ENCODE data around the gene WDR18.

WDR18 gene

GRCh38 chr19:944663-945241 lies 39.4 kb upstream of the WDR18 start:
- DNase-seq (ENCODE audit: insufficient read length, low spot score) (no peak), FAIRE-seq (no peak)
- no peak for TF ChIP-seq CTCF (IDR thresholded peaks at IDR 0.05; ENCODE audit: insufficient read depth, missing control alignments)

GRCh38 chr19:945401-946252 lies 38.5 kb upstream of the WDR18 start:
- DNase-seq (ENCODE audit: insufficient read length, low spot score) (no peak), FAIRE-seq (no peak)
- no peak for TF ChIP-seq CTCF (IDR thresholded peaks at IDR 0.05; ENCODE audit: insufficient read depth, missing control alignments)

- FAIRE-seq (no peak), DNase-seq (ENCODE audit: insufficient read length, low spot score) (no peak)
- no peak for TF ChIP-seq CTCF (IDR thresholded peaks at IDR 0.05; ENCODE audit: insufficient read depth, missing control alignments)
Observed at GRCh38 chr19:947090-947706, 36.9 kb upstream of the WDR18 start.

DNA sequence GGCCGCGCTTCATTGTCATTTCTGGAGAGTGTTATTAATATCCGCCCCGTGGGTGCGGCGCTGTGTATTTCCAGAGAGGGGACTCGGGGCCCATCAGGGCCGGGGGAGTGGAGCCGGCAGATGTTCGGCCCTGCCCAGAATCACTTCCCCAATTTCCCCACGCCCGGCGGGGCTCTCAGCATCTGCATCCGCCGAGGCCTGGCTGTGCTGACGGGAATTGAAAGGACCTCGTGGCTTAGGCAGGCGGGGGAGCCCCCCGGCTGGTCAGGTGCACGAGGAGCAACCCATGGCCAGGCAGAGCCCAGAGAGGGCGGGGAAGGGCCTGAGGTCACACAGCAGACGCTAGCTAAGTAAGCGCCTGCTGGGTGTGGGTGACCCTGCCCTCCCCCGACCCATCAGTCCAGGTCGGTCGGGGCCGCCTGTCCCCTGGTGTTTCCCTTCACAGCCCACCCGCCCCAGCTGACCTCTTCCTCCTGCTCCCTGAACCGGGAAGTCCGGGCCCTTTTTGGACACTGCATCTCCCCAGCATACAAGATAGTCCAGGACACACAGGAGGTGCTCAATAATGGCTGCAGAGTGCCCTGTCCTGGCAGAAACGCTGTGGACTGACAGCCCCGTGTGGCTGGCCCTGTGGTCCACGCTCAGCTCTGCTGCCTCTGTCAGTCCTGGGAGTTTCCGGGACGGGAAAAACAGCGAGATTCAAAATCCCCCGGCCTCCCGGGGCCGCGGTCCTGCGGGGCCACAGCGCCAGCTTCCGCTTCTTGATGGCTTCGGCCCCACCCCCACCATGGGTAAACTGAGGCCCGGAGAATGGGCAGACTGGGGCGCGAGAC lies 36.2 kb upstream of the WDR18 start:
- no peak for DNase-seq (ENCODE audit: insufficient read length, low spot score)
- no peak for FAIRE-seq

DNA sequence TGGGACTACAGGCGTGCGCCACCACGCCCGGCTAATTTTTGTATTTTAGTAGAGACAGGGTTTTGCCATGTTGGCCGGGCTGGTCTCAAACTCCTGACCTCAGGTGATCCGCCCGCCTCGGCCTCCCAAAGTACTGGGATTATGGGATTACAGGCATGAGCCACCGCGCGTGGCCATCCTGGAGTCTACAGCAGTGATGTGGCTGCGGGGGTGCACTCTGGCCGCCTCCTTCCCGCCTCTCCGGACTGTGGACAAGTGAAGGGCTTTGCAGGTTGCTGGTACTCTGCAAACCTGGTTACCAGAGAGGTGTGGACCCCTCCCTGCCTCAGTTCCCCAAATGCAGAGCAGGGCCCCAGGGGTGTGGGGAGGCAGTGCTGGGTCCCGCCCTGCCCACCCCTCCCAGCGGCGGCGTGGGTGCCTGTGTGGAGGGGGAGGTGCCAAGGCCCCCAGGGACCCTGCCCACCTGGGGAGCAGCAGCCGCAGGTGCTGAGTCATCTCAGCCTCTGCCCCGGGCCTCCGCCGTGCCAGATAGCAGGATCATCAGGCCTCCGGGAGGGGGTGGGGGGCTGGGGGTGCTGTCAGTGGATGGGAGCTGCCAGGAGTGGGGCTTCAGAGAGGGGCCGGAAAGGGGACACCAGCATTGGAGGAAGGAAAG lies 35.2 kb upstream of the WDR18 start:
- TF ChIP-seq CTCF (IDR thresholded peaks at IDR 0.05; ENCODE audit: insufficient read depth, missing control alignments): no peak
- FAIRE-seq (no peak), DNase-seq (ENCODE audit: insufficient read length, low spot score) (no peak)

More for the DNA sequence above, 36.2 kb upstream of the WDR18 start:
- no peak for TF ChIP-seq CTCF (IDR thresholded peaks at IDR 0.05; ENCODE audit: insufficient read depth, missing control alignments)

DNA sequence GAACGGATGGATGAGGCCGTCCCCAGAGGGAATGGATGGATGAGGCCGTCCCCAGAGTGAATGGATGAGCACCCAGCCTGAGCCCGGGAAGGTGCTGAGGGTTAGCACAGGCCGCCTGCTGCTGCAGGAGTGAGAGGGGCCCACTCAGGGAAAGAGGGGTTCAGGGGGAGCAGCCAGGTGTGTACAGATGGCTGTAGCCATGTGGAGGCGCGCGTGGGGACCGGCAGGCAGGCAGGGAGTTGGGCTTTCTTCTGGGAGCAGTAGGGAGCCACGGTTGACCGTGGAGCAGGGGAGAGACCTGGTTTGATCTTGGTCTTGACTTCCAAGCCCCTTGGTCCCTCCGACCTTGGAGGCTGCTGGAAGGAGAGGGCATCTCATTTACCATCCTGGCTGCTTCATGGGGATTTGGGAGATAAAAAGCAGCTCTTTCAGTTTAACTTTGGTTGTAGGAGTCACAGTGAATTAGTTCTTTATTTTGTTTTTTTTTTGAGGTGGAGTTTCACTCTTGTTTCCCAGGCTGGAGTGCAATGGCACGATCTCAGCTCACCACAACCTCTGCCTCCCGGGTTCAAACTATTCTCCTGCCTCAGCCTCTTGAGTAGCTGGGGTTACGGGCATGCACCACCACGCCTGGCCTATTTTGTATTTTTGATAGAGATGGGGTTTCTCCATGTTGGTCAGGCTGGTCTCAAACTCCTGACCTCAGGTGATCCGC lies 33.6 kb upstream of the WDR18 start:
- TF ChIP-seq CTCF (IDR thresholded peaks at IDR 0.05; ENCODE audit: insufficient read depth, missing control alignments): no peak
- DNase-seq (ENCODE audit: insufficient read length, low spot score) (no peak), FAIRE-seq (no peak)
